GM12892 (cell line): Measurements from ENCODE around the gene XPR1.
"Not testable (repeated sequence)": the region's sequence is repeated elsewhere in the genome, so short reads cannot be mapped to it uniquely, and the experiment has no call there.

ENCODE experiments used
- DNase-seq: peaks from one replicate; pipeline ENCODE4 v3.0.0; 2011; ENCODE audit not compliant: insufficient read length
- FAIRE-seq: peaks from 2 replicates; lab custom pipeline; 2011; peaks lifted over from hg19 to GRCh38; lab: Jason Lieb, UNC
- POLR2A ChIP-seq: IDR thresholded peaks from 2 replicates; pipeline ENCODE4 v1.6.1; 2011; ENCODE audit warnings: low read depth, low read length, control low read depth
- POLR2AphosphoS5 ChIP-seq: IDR thresholded peaks from 2 replicates; pipeline ENCODE4 v1.6.1; 2011; ENCODE audit warnings: low read depth, low read length, control low read depth
- TAF1 ChIP-seq: IDR thresholded peaks from 2 replicates; pipeline ENCODE4 v1.6.1; 2011; ENCODE audit warnings: low read depth, mild to moderate bottlenecking, control low read depth, low read length, borderline replicate concordance

Gene XPR1

DNA sequence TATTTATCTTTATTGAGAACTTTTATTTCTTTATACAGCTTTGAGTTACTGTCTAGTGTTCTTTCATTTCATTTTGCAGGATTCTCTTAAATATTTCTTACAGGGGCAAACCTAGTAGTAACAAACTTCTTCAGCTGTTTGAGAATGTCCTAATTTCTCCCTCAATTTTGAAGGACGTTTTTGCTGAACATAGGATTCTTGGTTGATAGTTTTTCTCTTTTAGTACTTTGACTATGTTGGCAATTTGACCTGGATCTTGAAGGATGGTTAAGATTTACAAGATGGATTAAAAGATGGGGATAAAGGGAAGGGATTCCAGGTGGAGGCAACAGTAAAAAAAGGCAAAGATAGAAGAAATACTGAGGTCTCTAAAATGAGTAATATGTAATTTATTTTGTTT, 38.9 kb downstream of the XPR1 start:
- no peak for TF ChIP-seq POLR2A
- TF ChIP-seq POLR2AphosphoS5: no peak
- no peak for TF ChIP-seq TAF1
- DNase-seq (no peak), FAIRE-seq (no peak)

DNA sequence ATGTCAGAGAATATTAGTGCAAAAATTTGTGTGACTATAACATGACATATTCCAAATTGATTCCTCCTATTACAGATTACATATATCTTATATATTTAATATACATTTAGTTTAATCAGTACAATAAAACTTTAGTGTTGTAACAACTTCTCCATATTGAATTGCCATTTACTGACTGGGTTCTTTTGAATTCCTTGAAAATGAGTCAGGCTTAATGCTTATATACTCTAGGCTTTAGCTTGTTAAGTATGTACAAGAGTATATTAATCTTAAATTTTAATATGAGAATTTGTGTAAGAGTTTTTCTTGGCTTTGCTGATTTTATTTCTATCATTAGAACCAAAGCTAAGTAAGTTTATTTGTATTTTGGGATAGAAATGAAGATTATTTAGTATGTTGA, 40.3 kb downstream of the XPR1 start:
- FAIRE-seq: no peak
- TF ChIP-seq TAF1 (no peak), POLR2A (no peak), POLR2AphosphoS5 (no peak)
- no peak for DNase-seq

DNA sequence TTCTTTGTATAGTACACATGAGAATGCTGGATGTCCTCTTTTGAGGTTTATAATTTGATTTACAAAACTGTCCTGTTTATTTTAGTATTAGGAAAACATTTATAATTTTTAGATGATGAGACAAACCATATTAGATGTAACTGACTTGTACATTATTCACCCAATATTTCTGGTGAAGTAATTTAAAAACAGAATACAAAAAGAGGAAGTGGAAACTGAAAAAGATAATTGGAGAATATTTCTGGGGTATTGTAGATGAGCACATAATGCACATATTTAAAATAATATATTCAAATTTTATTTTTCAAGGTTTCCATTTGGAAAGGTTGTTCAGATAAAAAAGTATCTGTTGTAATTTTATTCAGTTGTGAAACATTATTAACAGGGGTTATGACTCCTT, 40.7 kb downstream of the XPR1 start:
- DNase-seq (no peak), FAIRE-seq (no peak)
- TF ChIP-seq POLR2AphosphoS5 (no peak), POLR2A (no peak), TAF1 (no peak)

DNA sequence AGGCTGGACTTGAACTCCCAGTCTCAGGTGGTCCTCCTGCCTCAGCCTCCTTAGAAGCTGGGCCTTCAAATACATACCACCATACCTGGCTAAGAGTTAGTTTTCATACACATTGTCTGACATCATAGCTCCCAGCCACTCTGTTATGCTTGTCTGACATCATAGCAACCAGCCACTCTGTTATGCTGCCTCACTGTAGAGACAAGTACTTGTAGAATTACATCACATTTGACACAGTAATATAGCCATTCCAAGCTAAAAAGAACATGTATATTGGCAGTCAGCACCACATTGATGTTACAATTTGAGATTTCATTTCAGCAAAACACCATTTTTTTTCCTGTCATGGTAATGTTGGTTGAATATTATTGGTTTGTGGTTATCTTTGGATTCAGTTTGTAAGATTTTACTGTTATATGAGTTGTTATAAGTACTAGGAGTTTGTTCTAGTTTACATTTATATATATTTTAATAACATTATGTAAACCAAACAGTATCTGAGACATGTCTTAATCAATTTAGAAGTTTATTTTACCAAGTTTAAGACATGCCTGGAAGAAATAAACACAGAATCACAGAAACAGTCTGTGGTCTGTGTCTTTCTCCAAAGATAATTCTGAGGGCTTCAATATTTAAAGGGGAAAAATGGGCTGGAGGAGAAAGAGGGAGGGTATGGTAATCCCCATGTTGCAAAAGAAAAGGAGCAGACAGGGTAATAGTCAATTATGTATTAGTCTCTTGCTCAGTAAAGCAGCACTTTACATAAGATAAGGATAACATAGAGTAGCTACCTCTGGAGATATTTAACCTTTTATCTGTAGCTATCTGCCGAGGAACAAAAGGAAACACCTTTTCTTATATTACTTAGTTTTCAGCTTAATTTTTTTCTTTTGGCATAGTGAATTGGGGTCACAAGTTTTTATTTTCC, 43.0 kb downstream of the XPR1 start:
- no peak for TF ChIP-seq TAF1
- no peak for TF ChIP-seq POLR2A
- no peak for TF ChIP-seq POLR2AphosphoS5
- no peak for FAIRE-seq
- no peak for DNase-seq

DNA sequence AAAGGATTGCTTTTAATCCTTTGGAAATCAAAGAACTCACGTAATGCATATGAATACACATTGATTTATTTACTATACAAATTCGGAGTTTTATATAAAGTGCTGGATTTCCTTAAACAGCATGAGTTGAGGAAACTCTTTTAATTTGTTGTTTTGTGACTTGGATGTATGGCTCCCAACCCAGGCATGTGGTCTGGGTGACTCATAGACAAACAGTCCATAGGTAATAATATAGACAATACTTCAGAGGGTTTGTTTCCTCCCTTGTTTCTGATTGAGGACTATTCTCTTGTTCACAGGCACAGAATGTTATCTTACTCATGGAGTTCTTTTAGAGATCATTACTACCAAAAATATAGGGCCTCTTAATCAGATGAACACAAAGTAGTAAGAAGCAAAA, 43.8 kb downstream of the XPR1 start:
- TF ChIP-seq POLR2A (no peak), POLR2AphosphoS5 (no peak), TAF1 (no peak)
- FAIRE-seq (peak; percentile 62), DNase-seq (no peak)

DNA sequence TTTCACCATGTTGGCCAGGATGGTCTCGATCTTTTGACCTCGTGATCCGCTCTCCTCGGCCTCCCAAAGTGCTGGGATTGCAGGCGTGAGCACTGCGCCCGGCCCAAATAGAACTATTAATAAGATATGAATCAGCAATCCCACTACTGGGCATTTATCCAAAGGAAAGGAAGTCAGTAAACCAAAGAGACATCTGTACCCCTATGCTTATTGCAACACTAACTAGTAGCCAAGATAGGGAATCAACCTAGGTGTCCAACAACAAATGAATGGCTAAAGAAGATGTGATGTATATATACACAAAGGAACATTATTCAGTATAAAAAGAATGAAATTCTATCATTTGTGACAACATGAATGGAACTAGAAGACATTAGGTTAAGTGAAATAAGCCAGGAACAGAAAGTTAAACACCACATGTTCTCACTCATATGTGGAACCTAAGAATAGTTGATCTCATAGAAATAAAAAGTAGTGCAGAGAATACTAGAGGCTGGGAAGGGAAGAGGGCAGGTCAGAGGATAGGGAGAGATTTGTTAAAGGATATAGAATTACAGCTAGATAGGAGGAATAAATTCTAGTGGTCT, 48.8 kb downstream of the XPR1 start:
- TF ChIP-seq POLR2AphosphoS5: no peak
- TF ChIP-seq POLR2A: no peak
- TF ChIP-seq TAF1: no peak
- FAIRE-seq (no peak), DNase-seq (no peak)

DNA sequence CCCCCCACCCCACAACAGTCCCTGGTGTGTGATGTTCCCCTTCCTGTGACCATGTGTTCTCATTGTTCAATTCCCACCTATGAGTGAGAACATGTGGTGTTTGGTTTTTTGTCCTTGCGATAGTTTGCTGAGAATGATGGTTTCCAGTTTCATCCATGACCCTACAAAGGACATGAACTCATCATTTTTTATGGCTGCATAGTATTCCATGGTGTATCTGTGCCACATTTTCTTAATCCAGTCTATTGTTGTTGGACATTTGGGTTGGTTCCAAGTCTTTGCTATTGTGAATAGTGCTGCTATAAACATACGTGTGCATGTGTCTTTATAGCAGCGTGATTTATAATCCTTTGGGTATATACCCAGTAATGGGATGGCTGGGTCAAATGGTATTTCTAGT, 51.3 kb downstream of the XPR1 start:
- FAIRE-seq, DNase-seq: not testable (repeated sequence)

DNA sequence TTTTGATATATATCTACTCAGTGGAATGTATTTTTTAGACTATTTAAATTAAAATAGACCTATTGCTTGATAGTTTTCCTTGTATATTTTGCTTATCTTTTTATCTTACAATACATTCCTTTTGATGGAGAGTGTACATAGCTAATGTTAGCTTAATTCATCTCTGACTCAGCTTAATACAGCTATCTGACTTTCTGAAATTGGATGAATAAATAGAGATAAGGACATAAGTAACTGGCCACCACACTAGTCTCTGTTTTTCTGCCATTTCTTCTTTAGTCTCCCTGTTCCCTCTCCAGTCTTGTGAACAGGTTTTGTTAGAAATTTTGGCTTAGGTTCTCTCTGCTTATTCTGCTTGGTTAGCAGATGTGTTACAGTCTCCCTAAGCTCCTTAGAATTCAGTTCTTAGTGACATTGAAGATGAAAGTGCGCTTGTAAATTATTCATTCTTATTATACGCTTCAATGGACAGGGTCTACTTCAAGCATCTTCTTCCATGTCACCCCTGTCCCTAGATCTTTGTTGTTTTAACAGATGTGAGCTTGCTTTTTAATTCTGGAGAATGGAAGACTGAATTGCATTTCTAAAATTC, 59.6 kb downstream of the XPR1 start:
- TF ChIP-seq POLR2AphosphoS5 (no peak), POLR2A (no peak), TAF1 (no peak)
- no peak for FAIRE-seq
- no peak for DNase-seq

DNA sequence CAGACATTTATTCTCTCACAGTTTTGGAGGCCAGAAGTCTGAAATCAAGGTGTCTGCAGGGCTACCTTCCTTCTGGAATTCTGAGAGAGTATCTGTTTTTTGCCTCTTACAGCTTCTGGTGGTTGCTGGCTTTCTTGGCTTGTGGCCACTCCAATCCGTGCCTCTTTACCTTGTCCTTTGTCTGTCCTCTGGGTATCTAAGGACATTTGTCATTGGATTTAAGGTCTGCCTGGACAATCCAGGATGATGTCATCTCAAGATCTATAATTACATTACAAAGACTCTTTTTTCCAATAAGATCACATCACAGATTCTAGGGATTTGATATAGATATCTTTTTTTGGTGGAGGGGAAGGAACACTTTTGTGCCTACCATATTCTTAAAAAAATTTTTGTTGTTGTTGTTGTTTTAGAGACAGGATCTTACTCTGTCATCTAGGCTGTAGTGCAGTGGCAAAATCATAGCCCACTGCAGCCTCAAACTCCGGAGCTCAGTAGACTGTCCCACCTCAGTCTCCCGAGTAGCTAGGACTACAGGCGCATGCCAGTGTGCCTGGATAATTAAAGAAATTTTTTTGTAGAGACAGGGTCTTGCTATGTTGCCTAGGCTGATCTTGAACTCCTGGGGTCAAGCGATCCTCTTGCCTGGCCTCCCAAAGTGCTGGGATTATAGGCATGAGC, 61.9 kb downstream of the XPR1 start:
- no peak for FAIRE-seq
- DNase-seq: no peak
- TF ChIP-seq POLR2AphosphoS5 (no peak), POLR2A (no peak), TAF1 (no peak)

DNA sequence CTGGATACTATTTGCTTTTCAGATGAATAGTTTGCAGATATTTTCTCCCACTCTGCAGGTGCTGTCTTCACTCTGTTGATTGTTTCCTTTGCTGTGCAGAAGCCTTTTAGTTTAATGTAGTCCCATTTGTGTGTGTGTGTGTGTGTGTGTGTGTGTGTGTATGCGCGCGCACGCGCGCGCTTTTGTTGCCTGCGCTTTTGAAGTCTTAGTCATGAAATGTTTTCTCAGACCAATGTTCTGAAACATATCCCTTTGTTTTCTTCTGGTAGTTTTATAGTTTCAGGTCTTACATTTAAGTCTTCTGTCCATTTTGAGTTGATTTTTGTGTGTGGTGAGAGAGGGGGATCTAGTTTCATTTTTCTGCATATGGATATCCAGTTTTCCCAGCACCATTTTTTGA, 63.5 kb downstream of the XPR1 start:
- DNase-seq (no peak), FAIRE-seq (no peak)
- TF ChIP-seq POLR2A: no peak
- no peak for TF ChIP-seq POLR2AphosphoS5
- no peak for TF ChIP-seq TAF1

DNA sequence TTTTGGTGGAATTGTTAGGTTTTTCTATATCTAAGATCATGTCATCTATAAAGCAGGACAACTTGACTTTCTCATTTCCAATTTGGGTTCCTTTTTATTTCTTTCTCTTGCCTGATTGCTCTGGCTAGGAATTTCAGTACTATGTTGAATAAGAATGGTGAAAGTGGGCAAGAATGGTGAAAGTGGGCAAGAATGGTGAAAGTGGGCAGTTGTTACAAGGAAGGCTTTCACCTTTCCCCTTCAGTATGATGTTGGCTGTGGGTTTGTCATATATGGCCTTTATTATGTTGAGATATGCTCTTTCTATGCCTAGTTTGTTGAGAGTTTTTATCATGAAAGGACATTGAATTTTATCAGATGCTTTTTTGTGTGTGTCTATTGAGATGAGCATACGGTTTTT, 64.5 kb downstream of the XPR1 start:
- TF ChIP-seq POLR2AphosphoS5 (no peak), POLR2A (no peak), TAF1 (no peak)
- no peak for FAIRE-seq
- no peak for DNase-seq
